SK-N-SH (cell line): Measurements from ENCODE around the gene FABP7. TPM values are rescaled to one million over a fixed set of nuclear protein-coding genes. Genes with fewer than 3 reads are reported as not detected.

Experiments used
- CTCF ChIA-PET: fragments of 300-600, 350-600 bp; formaldehyde crosslinking; extraction: SDS; loops from one replicate; lab custom pipeline; 2021; lab: Yijun Ruan, JAX
- POLR2A ChIA-PET: fragments of 350-600 bp; sonication (Branson Sonifier 250); formaldehyde crosslinking; extraction: SDS; loops from one replicate; lab custom pipeline; 2020; ENCODE audit warnings: antibody characterized with exemption, inconsistent platforms; lab: Yijun Ruan, JAX
- DNase-seq: peaks from one replicate; pipeline ENCODE4 v3.0.0; 2012
- H2AFZ ChIP-seq: fragments of 200-600 bp; sonication (generic); 2 replicates; pipeline ENCODE4 v1.8.1; 2016; ENCODE audit warnings: antibody characterized with exemption, mild to moderate bottlenecking, low read depth
- H3F3A ChIP-seq: fragments of 200-600 bp; sonication (generic); replicated peaks from 2 replicates; pipeline ENCODE3; 2016; ENCODE audit warnings: antibody characterized with exemption, mild to moderate bottlenecking; ENCODE audit not compliant: insufficient read depth
- H3K27ac ChIP-seq, 2 experiments: fragments of 200-500 bp in 1 of 2; fragments of 200-600 bp in 1 of 2; sonication (Bioruptor generic) in 1 of 2; sonication (generic), shearing (Covaris generic) in 1 of 2; 2 replicates each; pipeline versions ENCODE4 v1.5.1 to v1.6.1; 2014 to 2016; ENCODE audit warnings: low read depth in 2 of 2, inconsistent platforms in 1 of 2, low read length in 1 of 2, mild to moderate bottlenecking in 1 of 2, mixed read lengths in 1 of 2
- H3K27me3 ChIP-seq: fragments of 200-600 bp; sonication (generic), shearing (Covaris generic); 2 replicates; pipeline ENCODE4 v1.6.1; 2016; ENCODE audit warnings: mixed run types; ENCODE audit not compliant: insufficient read depth
- H3K36me3 ChIP-seq, 2 experiments: fragments of 200-500 bp in 1 of 2; fragments of 200-600 bp in 1 of 2; sonication (Bioruptor generic) in 1 of 2; sonication (generic) in 1 of 2; replicated peaks in 1 of 2; 2 replicates each; pipeline versions ENCODE3 to v1.5.1; 2014 to 2016; ENCODE audit warnings: low read length in 1 of 2, mild to moderate bottlenecking in 1 of 2; ENCODE audit not compliant: insufficient read depth in 2 of 2, control insufficient read depth in 1 of 2
- H3K4me1 ChIP-seq, 2 experiments: fragments of 200-500 bp in 1 of 2; fragments of 200-600 bp in 1 of 2; sonication (Bioruptor generic) in 1 of 2; sonication (generic), shearing (Covaris generic) in 1 of 2; 2 replicates each; pipeline versions ENCODE4 v1.5.1 to v1.6.1; 2014 to 2016; ENCODE audit warnings: low read depth in 1 of 2, low read length in 1 of 2, mixed run types in 1 of 2; ENCODE audit not compliant: insufficient read depth in 2 of 2, control insufficient read depth in 1 of 2
- H3K4me2 ChIP-seq: fragments of 200-600 bp; sonication (generic), shearing (Covaris generic); 2 replicates; pipeline ENCODE4 v1.6.1; 2017; ENCODE audit warnings: mixed run types
- H3K4me3 ChIP-seq, 2 experiments: fragments of 200-500 bp in 1 of 2; fragments of 200-600 bp in 1 of 2; sonication (Bioruptor generic) in 1 of 2; sonication (generic), shearing (Covaris generic) in 1 of 2; 2 replicates each; pipeline versions ENCODE4 v1.5.1 to v1.8.1; 2014 to 2016; ENCODE audit warnings: low read depth in 2 of 2, inconsistent platforms in 1 of 2, low read length in 1 of 2, mild to moderate bottlenecking in 1 of 2, mixed read lengths in 1 of 2, moderate library complexity in 1 of 2
- H3K79me2 ChIP-seq: fragments of 200-600 bp; sonication (generic); 2 replicates; pipeline ENCODE4 v1.8.1; 2017; ENCODE audit warnings: mild to moderate bottlenecking; ENCODE audit not compliant: insufficient read depth
- H3K9ac ChIP-seq: fragments of 200-600 bp; sonication (generic); 2 replicates; pipeline ENCODE4 v1.6.1; 2017; ENCODE audit warnings: mixed run types
- H3K9me2 ChIP-seq: fragments of 200-600 bp; sonication (generic); 2 replicates; pipeline ENCODE4 v1.6.1; 2017; ENCODE audit warnings: mixed run types
- H3K9me3 ChIP-seq: fragments of 200-600 bp; sonication (generic); 2 replicates; pipeline ENCODE4 v1.6.1; 2017; ENCODE audit warnings: mixed run types, mild to moderate bottlenecking, moderate library complexity
- H4K20me1 ChIP-seq: fragments of 200-600 bp; sonication (generic); 2 replicates; pipeline ENCODE4 v1.6.1; 2017; ENCODE audit warnings: mild to moderate bottlenecking, mixed run types; ENCODE audit not compliant: insufficient read depth
- GATA2 ChIP-seq: sonication (generic); formaldehyde crosslinking; IDR thresholded peaks from 2 replicates; pipeline ENCODE4 v1.5.0; 2020; ENCODE audit warnings: mild to moderate bottlenecking, missing genetic modification reagents
- NFIC ChIP-seq: IDR thresholded peaks from 2 replicates; pipeline ENCODE4 v1.4.0; 2012; ENCODE audit warnings: borderline replicate concordance
- PBX3 ChIP-seq: IDR thresholded peaks from 2 replicates; pipeline ENCODE4; 2012
- POLR2AphosphoS5 ChIP-seq: IDR thresholded peaks from 2 replicates; pipeline ENCODE4 v1.6.1; 2012; ENCODE audit warnings: low read depth, low read length
- RAD21 ChIP-seq: IDR thresholded peaks from 2 replicates; pipeline ENCODE4 v1.6.1; 2012; ENCODE audit warnings: mild to moderate bottlenecking, low read length
- RXRA ChIP-seq: IDR thresholded peaks from 2 replicates; pipeline ENCODE4 v1.4.0; 2012; ENCODE audit warnings: low read depth, mild to moderate bottlenecking, borderline replicate concordance
- USF1 ChIP-seq: IDR thresholded peaks from 2 replicates; pipeline ENCODE4 v1.4.0; 2012; ENCODE audit warnings: low read depth, borderline replicate concordance
- YY1 ChIP-seq: IDR thresholded peaks from 2 replicates; pipeline ENCODE4 v1.4.0; 2012; ENCODE audit warnings: low read depth, mild to moderate bottlenecking
- WGBS: methylation state at CpG from one replicate; pipeline ENCODE4 v1.1.6; 2017; ENCODE audit warnings: low lambda C conversion rate; 5-methylcytosine and 5-hydroxymethylcytosine counted together
- polyA plus RNA-seq, 3 experiments: library from polyadenylated mRNA; depleted of rRNA; stranded (reverse); fragments of >200 nt; gene quantifications; 2 replicates each; pipeline ENCODE4 v1.2.3, GENCODE V29; 2012
- TF ChIP-seq, protein P1 (sequence below): fragments of 150-350 bp; IDR thresholded peaks from 2 replicates; pipeline ENCODE4 v1.6.1; 2016; ENCODE audit warnings: mild to moderate bottlenecking, low read depth, low read length

FABP7 gene
- polyA plus RNA-seq, 1 of the 3 experiments (the other 2 are of a cell fraction): not detected

DNA sequence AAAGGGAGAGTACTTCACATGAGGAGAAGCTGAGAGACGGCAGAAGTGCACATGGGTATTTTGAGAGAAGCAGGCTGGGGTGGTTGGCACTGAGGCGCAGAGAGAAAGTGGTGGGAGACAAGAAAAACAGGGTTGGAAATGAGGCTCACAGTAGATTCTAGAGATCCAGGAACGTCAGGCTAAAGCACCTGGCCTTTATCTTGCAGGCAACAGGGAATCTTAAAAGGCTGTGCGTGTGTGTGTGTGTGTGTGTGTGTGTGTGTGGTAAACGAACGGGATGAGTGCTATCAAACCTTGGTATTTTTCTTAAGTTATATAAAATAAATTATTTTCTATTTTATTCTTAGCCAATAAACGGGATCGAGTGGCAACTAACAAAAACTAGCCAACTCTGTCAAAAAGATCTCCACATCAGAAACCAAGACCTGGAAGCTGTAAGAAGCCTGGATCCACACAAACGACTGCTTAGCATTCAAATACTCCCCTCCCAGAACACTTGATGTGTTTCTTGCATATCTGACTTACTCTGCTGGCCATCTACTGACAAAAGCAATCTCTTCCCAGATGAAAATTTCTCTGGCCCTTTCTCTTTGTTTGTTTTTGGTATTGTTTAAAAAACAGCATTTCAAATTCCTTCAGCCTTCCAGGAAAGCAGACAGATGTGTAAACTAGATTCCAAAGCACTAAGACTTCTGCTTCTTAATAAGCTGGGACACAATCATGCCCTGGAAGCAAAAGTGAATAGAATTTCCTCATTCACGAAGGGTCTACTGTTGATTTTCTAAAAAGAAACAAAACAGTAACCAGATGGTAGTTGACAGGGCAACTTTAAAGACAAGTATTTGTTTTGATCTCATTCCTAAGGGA is 44.8 kb upstream of the FABP7 start:
- no peak for DNase-seq
- Histone ChIP-seq H3K4me2 (no peak overlapping the region), H3F3A (no peaks in the 10 kb centered on the region), H3K4me1 (peaks cover 0 to 5% of the 10 kb centered on the region in 2 experiments; a peak in 1 of 4 replicates), H3K9me3 (no peaks in the 10 kb centered on the region), H3K36me3 (no peaks in the 10 kb centered on the region), H3K79me2 (no peaks in the 10 kb centered on the region), H4K20me1 (no peaks in the 10 kb centered on the region), H3K27ac (no peak overlapping the region), H2AFZ (no peak overlapping the region), H3K4me3 (no peak overlapping the region), H3K9me2 (no peaks in the 10 kb centered on the region), H3K9ac (no peak overlapping the region), H3K27me3 (peaks cover 37% of the 10 kb centered on the region)
- ChIA-PET CTCF (no interaction called here), POLR2A (no interaction called here)
- WGBS: 17% methylated on average over 10 of the region's 10 CpGs
- TF ChIP-seq YY1 (no peak), NFIC (no peak)

DNA sequence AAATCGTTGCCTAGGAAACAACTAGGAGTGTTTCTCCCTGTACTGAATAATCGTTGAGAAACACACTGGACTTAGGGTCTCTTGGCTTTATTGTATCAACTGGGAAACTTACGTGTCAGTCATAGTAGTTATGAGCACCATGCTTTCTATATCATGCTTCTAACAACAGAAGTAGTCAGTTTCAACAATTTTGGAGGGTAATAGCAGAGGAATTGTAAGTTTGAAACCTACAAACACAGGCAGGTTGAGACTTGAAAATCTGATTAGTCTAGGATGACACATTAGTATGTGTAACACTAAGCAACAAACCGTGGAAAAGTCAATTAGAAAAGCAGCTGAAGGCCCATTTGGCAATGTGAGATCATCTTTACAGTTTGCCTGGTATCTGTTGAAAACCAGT is 43.9 kb upstream of the FABP7 start:
- Histone ChIP-seq H4K20me1 (no peaks in the 10 kb centered on the region), H3K27me3 (peaks cover 36% of the 10 kb centered on the region), H3K4me2 (no peak overlapping the region), H3K27ac (no peak overlapping the region), H3K36me3 (no peaks in the 10 kb centered on the region), H3K4me3 (no peak overlapping the region), H3K4me1 (peaks cover 0 to 5% of the 10 kb centered on the region in 2 experiments; a peak in 1 of 4 replicates), H3K79me2 (no peaks in the 10 kb centered on the region), H3F3A (no peaks in the 10 kb centered on the region), H3K9me3 (no peaks in the 10 kb centered on the region), H3K9ac (no peak overlapping the region), H2AFZ (no peak overlapping the region), H3K9me2 (no peaks in the 10 kb centered on the region)
- no peak for DNase-seq
- TF ChIP-seq RAD21 (no peak), PBX3 (no peak)
- 7% methylated on average over 4 of the region's 4 CpGs for WGBS
- ChIA-PET POLR2A (no interaction called here), CTCF (no interaction called here)

- TF ChIP-seq, protein P1, sequence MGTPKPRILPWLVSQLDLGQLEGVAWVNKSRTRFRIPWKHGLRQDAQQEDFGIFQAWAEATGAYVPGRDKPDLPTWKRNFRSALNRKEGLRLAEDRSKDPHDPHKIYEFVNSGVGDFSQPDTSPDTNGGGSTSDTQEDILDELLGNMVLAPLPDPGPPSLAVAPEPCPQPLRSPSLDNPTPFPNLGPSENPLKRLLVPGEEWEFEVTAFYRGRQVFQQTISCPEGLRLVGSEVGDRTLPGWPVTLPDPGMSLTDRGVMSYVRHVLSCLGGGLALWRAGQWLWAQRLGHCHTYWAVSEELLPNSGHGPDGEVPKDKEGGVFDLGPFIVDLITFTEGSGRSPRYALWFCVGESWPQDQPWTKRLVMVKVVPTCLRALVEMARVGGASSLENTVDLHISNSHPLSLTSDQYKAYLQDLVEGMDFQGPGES: no peak
- TF ChIP-seq RAD21 (no peak), POLR2AphosphoS5 (no peak), RXRA (no peak), USF1 (no peak), GATA2 (CRISPR knock-in tag) (no peak)
- H3K4me3 ChIP-seq: no peak overlapping the region
- H3K9me2 ChIP-seq: no peaks in the 10 kb centered on the region
- H3K4me1 ChIP-seq: peaks cover 0 to 5% of the 10 kb centered on the region in 2 experiments; a peak in 1 of 4 replicates
- H4K20me1 ChIP-seq: no peaks in the 10 kb centered on the region
- H3K9me3 ChIP-seq: no peaks in the 10 kb centered on the region
- H3K4me2 ChIP-seq: no peak overlapping the region
- H3K36me3 ChIP-seq: no peaks in the 10 kb centered on the region
- H3K79me2 ChIP-seq: no peaks in the 10 kb centered on the region
- no peak overlapping the region for H3K27ac ChIP-seq
- 54% methylated on average over 4 of the region's 4 CpGs for WGBS
- ChIA-PET POLR2A (no interaction called here), CTCF (no interaction called here)
- no peak for DNase-seq
- peaks cover 39% of the 10 kb centered on the region for H3K27me3 ChIP-seq
- no peaks in the 10 kb centered on the region for H3F3A ChIP-seq
- H2AFZ ChIP-seq: no peak overlapping the region
- no peak overlapping the region for H3K9ac ChIP-seq
Observed at GRCh38 chr6:122736163-122736562, 43.4 kb upstream of the FABP7 start.
